ENCODE results near the gene C4orf33. TPM values are rescaled to one million over a fixed set of nuclear protein-coding genes. Genes with fewer than 3 reads are reported as not detected.

The C4orf33 gene
- total RNA-seq, 1 donor from 2014 or later: 8.5 TPM

- H3K4me3 ChIP-seq (ENCODE audit: low read depth, low read length): no peak overlapping the region
- no peaks in the 10 kb centered on the region for H3K36me3 ChIP-seq (ENCODE audit: control insufficient read depth, insufficient read depth, low read length)
- H3K27me3 ChIP-seq (ENCODE audit: control insufficient read depth, insufficient read depth, low read length): no peaks in the 10 kb centered on the region
- TF ChIP-seq CTCF (IDR thresholded peaks at IDR 0.05; ENCODE audit: insufficient read depth, low read length, poor library complexity, severe bottlenecking): no peak
- no peak for DNase-seq (ENCODE audit: low read depth)
These were observed 49.3 kb downstream of the C4orf33 start for GRCh38 chr4:129145222-129145730.

GRCh38 chr4:129146639-129147038 is 50.7 kb downstream of the C4orf33 start:
- no peaks in the 10 kb centered on the region for H3K27me3 ChIP-seq (ENCODE audit: control insufficient read depth, insufficient read depth, low read length)
- no peak overlapping the region for H3K4me3 ChIP-seq (ENCODE audit: low read depth, low read length)
- DNase-seq (ENCODE audit: low read depth): no peak
- no peaks in the 10 kb centered on the region for H3K36me3 ChIP-seq (ENCODE audit: control insufficient read depth, insufficient read depth, low read length)
- no peak for TF ChIP-seq CTCF (IDR thresholded peaks at IDR 0.05; ENCODE audit: insufficient read depth, low read length, poor library complexity, severe bottlenecking)

GRCh38 chr4:129148892-129149291 is 52.9 kb downstream of the C4orf33 start:
- TF ChIP-seq CTCF (IDR thresholded peaks at IDR 0.05; ENCODE audit: insufficient read depth, low read length, poor library complexity, severe bottlenecking): no peak

GRCh38 chr4:129149906-129150305 is 54.0 kb downstream of the C4orf33 start:
- H3K27me3 ChIP-seq (ENCODE audit: control insufficient read depth, insufficient read depth, low read length): no peaks in the 10 kb centered on the region
- DNase-seq (ENCODE audit: low read depth): no peak
- no peak overlapping the region for H3K4me3 ChIP-seq (ENCODE audit: low read depth, low read length)
- TF ChIP-seq CTCF (IDR thresholded peaks at IDR 0.05; ENCODE audit: insufficient read depth, low read length, poor library complexity, severe bottlenecking): no peak
- no peaks in the 10 kb centered on the region for H3K36me3 ChIP-seq (ENCODE audit: control insufficient read depth, insufficient read depth, low read length)

More at GRCh38 chr4:129148892-129149291, 52.9 kb downstream of the C4orf33 start:
- H3K4me3 ChIP-seq (ENCODE audit: low read depth, low read length): no peak overlapping the region
- H3K36me3 ChIP-seq (ENCODE audit: control insufficient read depth, insufficient read depth, low read length): no peaks in the 10 kb centered on the region
- no peak for DNase-seq (ENCODE audit: low read depth)
- H3K27me3 ChIP-seq (ENCODE audit: control insufficient read depth, insufficient read depth, low read length): no peaks in the 10 kb centered on the region

- H3K4me3 ChIP-seq (ENCODE audit: low read depth, low read length): no peak overlapping the region
- TF ChIP-seq CTCF (IDR thresholded peaks at IDR 0.05; ENCODE audit: insufficient read depth, low read length, poor library complexity, severe bottlenecking): no peak
- DNase-seq (ENCODE audit: low read depth): no peak
- no peaks in the 10 kb centered on the region for H3K36me3 ChIP-seq (ENCODE audit: control insufficient read depth, insufficient read depth, low read length)
- H3K27me3 ChIP-seq (ENCODE audit: control insufficient read depth, insufficient read depth, low read length): no peaks in the 10 kb centered on the region
These were observed 56.4 kb downstream of the C4orf33 start for GRCh38 chr4:129152350-129152749.

- no peak overlapping the region for H3K4me3 ChIP-seq (ENCODE audit: low read depth, low read length)
- H3K27me3 ChIP-seq (ENCODE audit: control insufficient read depth, insufficient read depth, low read length): no peaks in the 10 kb centered on the region
- no peak for TF ChIP-seq CTCF (IDR thresholded peaks at IDR 0.05; ENCODE audit: insufficient read depth, low read length, poor library complexity, severe bottlenecking)
- H3K36me3 ChIP-seq (ENCODE audit: control insufficient read depth, insufficient read depth, low read length): no peaks in the 10 kb centered on the region
- DNase-seq (ENCODE audit: low read depth): no peak
These were observed 57.7 kb downstream of the C4orf33 start for GRCh38 chr4:129153700-129154099.
